ENCODE results near the gene JAKMIP3.

Gene JAKMIP3

DNA sequence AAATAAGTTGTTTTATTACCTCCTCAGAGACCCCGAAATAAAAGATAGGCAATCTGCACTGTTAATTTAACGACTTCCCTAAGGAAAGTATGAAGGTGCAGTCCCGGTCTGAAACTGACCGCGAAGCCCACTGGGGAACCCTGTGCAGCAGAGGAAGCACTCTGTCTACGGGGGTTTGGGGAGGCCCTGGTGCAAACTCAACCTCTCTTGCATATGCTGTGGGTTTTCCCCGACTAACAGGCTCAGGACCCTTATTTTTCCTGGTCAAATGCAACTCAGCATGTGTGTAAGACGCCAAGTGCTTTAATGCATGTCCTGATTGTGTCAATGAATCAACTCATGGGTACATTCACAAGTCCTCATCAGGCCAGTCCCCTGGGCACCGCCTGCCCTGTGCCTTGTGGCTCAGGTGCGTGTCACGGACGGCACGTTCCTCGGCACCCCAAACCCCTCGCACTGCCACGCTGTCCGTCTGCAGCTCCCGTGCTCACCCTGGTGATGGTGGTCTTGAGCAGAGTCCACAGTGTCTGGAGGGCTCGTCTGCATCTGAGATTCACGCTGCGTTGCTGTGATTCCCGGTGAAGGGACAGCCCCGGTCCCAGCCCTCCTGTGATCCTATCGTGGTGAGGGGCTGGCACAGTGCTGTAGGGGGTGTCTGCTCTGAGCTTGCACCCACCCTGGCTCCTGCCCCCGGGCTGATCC is 33.8 kb downstream of the JAKMIP3 start:
- no peak for DNase-seq (ENCODE audit: extremely low read depth, low read depth)
- TF ChIP-seq, protein P1, sequence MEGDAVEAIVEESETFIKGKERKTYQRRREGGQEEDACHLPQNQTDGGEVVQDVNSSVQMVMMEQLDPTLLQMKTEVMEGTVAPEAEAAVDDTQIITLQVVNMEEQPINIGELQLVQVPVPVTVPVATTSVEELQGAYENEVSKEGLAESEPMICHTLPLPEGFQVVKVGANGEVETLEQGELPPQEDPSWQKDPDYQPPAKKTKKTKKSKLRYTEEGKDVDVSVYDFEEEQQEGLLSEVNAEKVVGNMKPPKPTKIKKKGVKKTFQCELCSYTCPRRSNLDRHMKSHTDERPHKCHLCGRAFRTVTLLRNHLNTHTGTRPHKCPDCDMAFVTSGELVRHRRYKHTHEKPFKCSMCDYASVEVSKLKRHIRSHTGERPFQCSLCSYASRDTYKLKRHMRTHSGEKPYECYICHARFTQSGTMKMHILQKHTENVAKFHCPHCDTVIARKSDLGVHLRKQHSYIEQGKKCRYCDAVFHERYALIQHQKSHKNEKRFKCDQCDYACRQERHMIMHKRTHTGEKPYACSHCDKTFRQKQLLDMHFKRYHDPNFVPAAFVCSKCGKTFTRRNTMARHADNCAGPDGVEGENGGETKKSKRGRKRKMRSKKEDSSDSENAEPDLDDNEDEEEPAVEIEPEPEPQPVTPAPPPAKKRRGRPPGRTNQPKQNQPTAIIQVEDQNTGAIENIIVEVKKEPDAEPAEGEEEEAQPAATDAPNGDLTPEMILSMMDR (IDR thresholded peaks at IDR 0.05; ENCODE audit: low read depth, low read length), result no peak

DNA sequence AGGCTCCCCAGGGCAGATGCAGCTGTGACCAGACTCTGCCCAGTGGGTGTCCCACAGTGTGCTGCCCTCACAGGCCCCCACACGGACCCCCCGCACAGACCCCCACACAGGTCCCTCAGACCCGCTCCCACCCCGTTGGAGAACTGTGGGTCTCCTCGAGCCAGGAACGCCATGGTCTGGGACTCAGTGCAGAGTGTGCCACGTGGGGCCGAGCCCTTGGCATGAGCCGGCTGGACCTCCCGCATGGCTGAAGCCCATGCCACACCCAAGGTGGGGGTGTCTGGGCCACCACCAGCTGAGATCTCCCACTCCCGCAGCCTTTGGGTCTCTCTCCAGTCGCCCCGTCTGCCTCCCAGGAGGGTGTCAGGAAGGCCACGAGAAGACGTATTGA is 34.3 kb downstream of the JAKMIP3 start:
- TF ChIP-seq, protein P1 (IDR thresholded peaks at IDR 0.05; ENCODE audit: low read depth, low read length), result no peak
- no peak for DNase-seq (ENCODE audit: extremely low read depth, low read depth)

DNA sequence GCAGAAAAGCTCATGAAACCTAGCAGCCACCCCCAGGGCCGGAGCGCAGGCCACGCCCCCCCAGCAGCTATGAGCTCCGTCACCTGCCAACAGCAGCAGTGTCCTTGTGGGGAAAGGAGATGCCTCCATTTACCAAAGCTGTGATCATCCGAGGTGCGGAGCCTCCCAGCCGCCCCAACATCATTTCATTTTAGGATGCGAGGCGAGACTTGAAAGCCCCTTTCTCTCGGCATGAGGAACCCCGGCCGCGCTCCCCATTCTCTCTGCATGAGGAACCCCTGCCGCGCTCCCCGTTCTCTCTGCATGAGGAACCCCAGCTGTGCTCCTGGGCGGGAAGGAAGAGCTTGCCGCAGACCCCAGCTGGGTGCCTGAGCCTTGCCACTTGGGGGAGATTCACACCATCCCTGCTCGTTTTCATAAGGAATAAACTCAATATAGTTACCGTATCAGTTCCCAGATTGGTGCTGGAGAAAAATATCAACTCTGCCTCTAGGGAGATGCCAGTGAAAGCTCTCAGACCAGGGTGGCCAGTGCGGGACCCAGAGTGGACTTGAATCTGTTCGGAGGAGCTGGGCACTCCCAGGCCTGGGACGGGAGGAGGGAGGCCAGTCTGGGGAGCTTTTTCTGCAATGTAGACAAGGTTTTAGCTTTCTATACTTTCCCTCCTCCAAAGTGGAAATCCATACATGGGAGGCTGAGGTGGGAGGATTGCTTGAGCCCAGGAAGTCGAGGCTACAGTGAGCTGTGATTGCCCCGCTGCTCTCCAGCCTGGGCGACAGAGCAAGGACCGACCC is 35.0 kb downstream of the JAKMIP3 start:
- no peak for DNase-seq (ENCODE audit: extremely low read depth, low read depth)
- TF ChIP-seq, protein P1 (IDR thresholded peaks at IDR 0.05; ENCODE audit: low read depth, low read length), result no peak

DNA sequence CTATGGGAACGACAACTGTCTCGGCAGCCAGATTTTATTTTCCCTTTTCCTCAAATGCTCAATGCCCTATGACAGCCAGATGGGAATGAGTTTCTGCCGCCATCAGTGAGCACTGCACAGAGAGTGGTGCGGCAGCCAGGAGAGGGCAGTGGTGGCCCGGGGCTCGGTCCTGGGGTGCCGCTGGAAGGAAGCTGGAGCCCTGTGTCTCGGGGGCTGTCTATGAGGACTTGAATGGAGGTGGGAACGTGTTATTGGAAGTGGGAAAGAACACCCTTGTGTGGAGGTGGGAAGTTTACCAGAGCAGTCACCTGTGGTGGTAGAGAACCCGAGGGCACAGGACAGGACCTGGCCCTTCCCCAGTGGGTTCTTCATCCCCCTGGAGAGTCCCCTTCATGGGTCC is 35.8 kb downstream of the JAKMIP3 start:
- TF ChIP-seq, protein P1 (IDR thresholded peaks at IDR 0.05; ENCODE audit: low read depth, low read length), result no peak

DNA sequence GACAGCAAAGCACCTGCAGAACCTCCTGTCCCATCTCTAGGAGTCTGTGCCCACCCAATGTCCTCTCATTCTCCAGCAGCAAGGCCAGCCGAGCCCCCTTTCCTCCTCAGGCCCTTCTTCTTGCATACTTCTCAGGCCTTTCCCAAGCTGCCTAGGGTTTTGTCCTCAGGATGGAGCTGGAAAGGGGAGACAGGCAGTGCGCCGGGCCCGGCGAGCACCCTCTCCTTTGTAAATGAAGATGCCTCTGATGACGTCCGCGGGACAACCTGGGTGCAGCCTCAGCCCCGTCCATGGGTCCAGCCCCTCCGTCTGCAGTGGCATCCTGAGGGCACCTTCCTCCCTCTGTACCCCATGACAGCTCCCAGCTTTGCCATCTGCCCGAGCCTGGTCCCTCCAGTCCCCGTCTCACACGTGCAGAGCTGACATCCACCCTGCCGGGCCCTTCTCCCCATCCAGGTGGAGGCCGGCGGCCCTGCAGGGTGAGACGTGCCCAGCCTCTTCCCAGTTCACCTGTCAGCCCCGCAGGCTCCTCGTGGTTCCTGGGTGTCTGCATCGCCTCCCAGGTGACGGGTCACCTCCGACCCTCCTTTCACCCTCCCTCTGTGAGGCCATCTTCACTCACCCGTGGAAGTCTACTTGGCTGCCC is 36.4 kb downstream of the JAKMIP3 start:
- TF ChIP-seq, protein P1 (IDR thresholded peaks at IDR 0.05; ENCODE audit: low read depth, low read length), result no peak

More for the DNA sequence above, 35.8 kb downstream of the JAKMIP3 start:
- no peak for DNase-seq (ENCODE audit: extremely low read depth, low read depth)

DNA sequence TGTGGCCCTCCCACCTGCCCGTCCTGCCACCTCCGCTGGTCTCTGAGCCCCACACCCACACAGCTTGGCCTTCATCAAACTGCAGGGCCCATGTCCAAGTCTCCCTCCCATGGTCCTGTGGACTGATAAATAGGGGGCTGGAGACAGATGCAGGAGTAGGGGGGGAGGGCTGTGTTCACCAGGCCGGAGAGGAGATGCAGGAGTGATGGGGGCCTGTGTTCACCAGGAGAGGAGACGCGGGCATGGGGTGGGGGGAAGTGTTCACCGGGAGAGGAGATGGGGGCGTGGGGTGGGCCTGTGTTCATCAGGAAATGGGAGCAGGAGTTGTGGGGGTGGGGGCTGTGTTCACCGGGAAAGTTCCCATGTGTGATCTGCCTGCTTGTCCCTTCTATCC is 37.0 kb downstream of the JAKMIP3 start:
- no peak for DNase-seq (ENCODE audit: extremely low read depth, low read depth)
- TF ChIP-seq, protein P1 (IDR thresholded peaks at IDR 0.05; ENCODE audit: low read depth, low read length), result no peak

More for the DNA sequence above, 36.4 kb downstream of the JAKMIP3 start:
- DNase-seq (ENCODE audit: extremely low read depth, low read depth), result no peak

All from AG09319 (cell line).